ENCODE data around the gene DQX1. TPM values are rescaled to one million over a fixed set of nuclear protein-coding genes. Genes with fewer than 3 reads are reported as not detected.
A peak's percentile ranks its signal among the peaks of the same experiment; 100 is the strongest.
"Not testable (repeated sequence)": the region's sequence is repeated elsewhere in the genome, so short reads cannot be mapped to it uniquely, and the experiment has no call there.

The DQX1 gene
- total RNA-seq, 2 experiments from 2014 or later, result 0.50 to 0.96 TPM

- ChIA-PET POLR2A (interaction anchor here (0.7 kb wide), 1 partner anchor 54 kb away, joined by 3 read pairs; no protein-coding TSS in a partner anchor), CTCF (interaction anchor here (0.7 to 1.3 kb wide), 3 partner anchors 22 to 35 kb away, joined by 3 to 4 read pairs (median 3); partner anchors contain the start of genes AUP1 and HTRA2)
- Mint-ChIP-seq H3K9me3 (no peaks in the 10 kb centered on the region), H3K27ac (no peak overlapping the region), H3K4me3 (no peak overlapping the region), H3K27me3 (peaks cover 26% of the 10 kb centered on the region), H3K4me1 (ENCODE audit: low read depth) (peaks cover 31% of the 10 kb centered on the region), H3K36me3 (ENCODE audit: low read depth) (no peaks in the 10 kb centered on the region)
- no peak for ATAC-seq
- intact Hi-C loops (cut with micrococcal nuclease), result no loop called here
- TF ChIP-seq CTCF (IDR thresholded peaks at IDR 0.05), result no peak
- no peak for DNase-seq
Observed at GRCh38 chr2:74564222-74564621, 38.2 kb upstream of the DQX1 start.

DNA sequence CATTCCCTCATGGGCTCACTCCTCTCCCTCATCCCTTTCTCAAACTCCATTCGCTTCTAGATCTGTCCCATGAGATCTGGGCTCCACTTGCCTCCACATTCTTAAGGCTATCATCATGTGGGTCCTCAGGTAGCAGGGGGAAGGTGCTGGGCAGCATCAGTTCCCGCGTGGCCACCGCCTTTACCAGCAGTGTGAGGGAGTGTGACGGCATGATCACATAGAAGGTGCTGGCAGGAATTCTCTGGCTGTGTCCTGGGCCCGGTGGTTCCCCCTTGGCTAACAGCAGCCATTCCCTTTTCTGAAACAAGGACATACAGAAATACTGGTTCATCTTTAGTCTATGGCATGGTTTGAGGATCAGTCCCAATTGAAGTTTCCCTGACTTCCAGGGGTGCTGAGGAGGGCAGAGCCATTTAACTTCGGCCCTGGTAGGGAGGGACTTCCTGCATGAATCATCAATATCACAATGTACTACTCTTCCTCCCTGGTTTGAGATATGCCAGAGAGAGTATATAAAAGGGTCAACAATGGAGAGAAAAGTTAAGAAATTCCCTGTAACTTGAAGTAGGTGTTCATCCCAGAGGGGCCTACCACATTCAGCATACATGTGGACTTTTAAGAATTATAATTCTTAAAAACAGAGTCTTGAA is 36.2 kb upstream of the DQX1 start:
- POLR2A ChIA-PET, result no interaction called here
- ATAC-seq (no peak), DNase-seq (no peak)
- Mint-ChIP-seq H3K27me3 (peaks cover 24% of the 10 kb centered on the region), H3K9me3 (no peaks in the 10 kb centered on the region), H3K27ac (no peak overlapping the region), H3K4me3 (no peak overlapping the region), H3K4me1 (ENCODE audit: low read depth) (peaks cover 18% of the 10 kb centered on the region), H3K36me3 (ENCODE audit: low read depth) (no peaks in the 10 kb centered on the region)
- TF ChIP-seq CTCF (IDR thresholded peaks at IDR 0.05), result no peak
- CTCF ChIA-PET, result no interaction called here
- intact Hi-C loops (cut with micrococcal nuclease), result no loop called here

GRCh38 chr2:74561022-74561421 is 35.0 kb upstream of the DQX1 start:
- H3K9me3 Mint-ChIP-seq; H3K27ac Mint-ChIP-seq; intact Hi-C loops (cut with micrococcal nuclease); DNase-seq; H3K36me3 Mint-ChIP-seq (ENCODE audit: low read depth); H3K4me3 Mint-ChIP-seq; POLR2A ChIA-PET; CTCF ChIA-PET: not testable (repeated sequence)
- peaks cover 24% of the 10 kb centered on the region for H3K27me3 Mint-ChIP-seq
- ATAC-seq, result peak; percentile 24
- peaks cover 13% of the 10 kb centered on the region for H3K4me1 Mint-ChIP-seq (ENCODE audit: low read depth)

DNA sequence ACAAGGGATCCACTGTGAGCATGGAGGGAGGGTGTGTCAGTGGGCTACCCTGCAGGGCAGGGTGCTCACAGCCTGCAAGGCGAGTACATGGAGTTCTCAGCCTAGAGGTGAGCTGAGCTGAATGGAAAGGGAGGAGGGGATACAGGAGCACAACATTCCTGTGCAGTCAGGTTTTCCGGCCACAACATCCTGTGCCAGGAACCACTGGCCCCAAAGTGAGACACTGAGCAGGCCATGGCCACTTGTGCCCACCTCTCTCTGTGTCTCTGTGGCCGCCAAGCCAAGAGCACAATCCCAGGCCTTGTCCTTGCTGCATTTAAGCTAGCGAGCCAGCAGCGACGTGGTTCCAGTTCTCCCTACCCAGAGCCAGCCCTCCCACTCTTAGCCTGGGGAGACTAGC is 34.6 kb upstream of the DQX1 start:
- peaks cover 7% of the 10 kb centered on the region for H3K36me3 Mint-ChIP-seq (ENCODE audit: low read depth)
- ATAC-seq, result no peak
- H3K27me3 Mint-ChIP-seq, result peaks cover 23% of the 10 kb centered on the region

GRCh38 chr2:74559912-74560311 is 33.9 kb upstream of the DQX1 start:
- POLR2A ChIA-PET, result interaction anchor here (0.9 kb wide), 1 partner anchor 9 kb away, joined by 3 read pairs; no protein-coding TSS in a partner anchor
- Mint-ChIP-seq H3K36me3 (ENCODE audit: low read depth) (peaks cover 7% of the 10 kb centered on the region), H3K4me3 (no peak overlapping the region), H3K27me3 (peaks cover 23% of the 10 kb centered on the region), H3K9me3 (no peaks in the 10 kb centered on the region), H3K27ac (no peak overlapping the region), H3K4me1 (ENCODE audit: low read depth) (peaks cover 14% of the 10 kb centered on the region)
- no peak for ATAC-seq
- no peak for TF ChIP-seq CTCF (IDR thresholded peaks at IDR 0.05)
- DNase-seq, result no peak
- CTCF ChIA-PET, result no interaction called here
- intact Hi-C loops (cut with micrococcal nuclease), result no loop called here

More for the DNA sequence above, 34.6 kb upstream of the DQX1 start:
- intact Hi-C loops (cut with micrococcal nuclease), result no loop called here
- ChIA-PET POLR2A (interaction anchor here (0.9 kb wide), 1 partner anchor 9 kb away, joined by 3 read pairs; no protein-coding TSS in a partner anchor), CTCF (no interaction called here)
- DNase-seq, result no peak
- Mint-ChIP-seq H3K4me1 (ENCODE audit: low read depth) (peaks cover 13% of the 10 kb centered on the region), H3K9me3 (no peaks in the 10 kb centered on the region), H3K27ac (no peak overlapping the region), H3K4me3 (no peak overlapping the region)
- TF ChIP-seq CTCF (IDR thresholded peaks at IDR 0.05), result no peak
